Measurements from ENCODE around the gene UROC1.

DNA sequence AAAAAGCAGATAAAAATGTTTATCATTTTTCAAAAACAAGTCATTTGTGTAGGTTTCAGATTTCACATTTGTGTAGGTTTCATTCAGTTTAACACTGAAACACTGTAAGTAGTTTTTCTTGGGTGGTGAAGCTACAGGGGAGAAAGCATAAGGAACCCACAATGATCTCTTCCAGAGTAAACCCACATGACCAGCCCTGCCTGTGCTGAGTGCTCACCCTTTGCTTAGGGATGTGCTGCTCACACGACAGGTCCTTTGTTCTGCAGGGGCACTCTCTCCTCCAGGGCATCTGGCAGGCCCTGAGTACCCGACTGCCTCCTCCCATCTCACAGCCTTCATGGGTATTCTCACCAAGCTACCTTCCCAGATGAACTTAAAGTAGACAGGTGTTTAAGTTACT, 70.8 kb downstream of the UROC1 start:
- TF ChIP-seq, protein P1, sequence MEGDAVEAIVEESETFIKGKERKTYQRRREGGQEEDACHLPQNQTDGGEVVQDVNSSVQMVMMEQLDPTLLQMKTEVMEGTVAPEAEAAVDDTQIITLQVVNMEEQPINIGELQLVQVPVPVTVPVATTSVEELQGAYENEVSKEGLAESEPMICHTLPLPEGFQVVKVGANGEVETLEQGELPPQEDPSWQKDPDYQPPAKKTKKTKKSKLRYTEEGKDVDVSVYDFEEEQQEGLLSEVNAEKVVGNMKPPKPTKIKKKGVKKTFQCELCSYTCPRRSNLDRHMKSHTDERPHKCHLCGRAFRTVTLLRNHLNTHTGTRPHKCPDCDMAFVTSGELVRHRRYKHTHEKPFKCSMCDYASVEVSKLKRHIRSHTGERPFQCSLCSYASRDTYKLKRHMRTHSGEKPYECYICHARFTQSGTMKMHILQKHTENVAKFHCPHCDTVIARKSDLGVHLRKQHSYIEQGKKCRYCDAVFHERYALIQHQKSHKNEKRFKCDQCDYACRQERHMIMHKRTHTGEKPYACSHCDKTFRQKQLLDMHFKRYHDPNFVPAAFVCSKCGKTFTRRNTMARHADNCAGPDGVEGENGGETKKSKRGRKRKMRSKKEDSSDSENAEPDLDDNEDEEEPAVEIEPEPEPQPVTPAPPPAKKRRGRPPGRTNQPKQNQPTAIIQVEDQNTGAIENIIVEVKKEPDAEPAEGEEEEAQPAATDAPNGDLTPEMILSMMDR (conservative IDR thresholded peaks at IDR 0.05; ENCODE audit: low read depth, low read length): no peak
- TF ChIP-seq EZH2 (IDR thresholded peaks at IDR 0.05; ENCODE audit: borderline replicate concordance, low read depth, low read length, poor library complexity, severe bottlenecking): no peak
